Hepatocyte (in vitro differentiated cells): ENCODE data around the gene RASGRP3. TPM values are rescaled to one million over a fixed set of nuclear protein-coding genes. Genes with fewer than 3 reads are reported as not detected.

Experiments
- DNase-seq: peaks from one replicate; pipeline ENCODE4 v3.0.0-alpha.2; 2016; ENCODE audit warnings: low spot score
- H2AFZ ChIP-seq: fragments of 200-600 bp; sonication (generic); 2 replicates; pipeline ENCODE4 v1.6.0; 2016; ENCODE audit warnings: antibody characterized with exemption, mild to moderate bottlenecking
- H3K27ac ChIP-seq: fragments of 200-600 bp; sonication (generic); 2 replicates; pipeline ENCODE4 v1.5.1; 2016; ENCODE audit warnings: mild to moderate bottlenecking
- H3K27me3 ChIP-seq: fragments of 200-600 bp; sonication (generic); 2 replicates; pipeline ENCODE4 v1.6.1; 2016
- H3K36me3 ChIP-seq: fragments of 200-600 bp; sonication (generic); replicated peaks from 2 replicates; pipeline ENCODE4 v1.5.1; 2016; ENCODE audit warnings: low read depth; ENCODE audit not compliant: insufficient read depth
- H3K4me1 ChIP-seq: fragments of 200-600 bp; sonication (generic); 2 replicates; pipeline ENCODE4 v1.5.1; 2016; ENCODE audit warnings: mild to moderate bottlenecking, moderate library complexity; ENCODE audit not compliant: insufficient read depth
- H3K4me2 ChIP-seq: fragments of 200-600 bp; sonication (generic); 2 replicates; pipeline ENCODE4 v1.6.0; 2016
- H3K4me3 ChIP-seq: fragments of 200-600 bp; sonication (generic); 2 replicates; pipeline ENCODE4 v1.5.1; 2016; ENCODE audit warnings: mild to moderate bottlenecking
- H3K79me2 ChIP-seq: fragments of 200-600 bp; sonication (generic); 2 replicates; pipeline ENCODE4 v1.6.0; 2017; ENCODE audit warnings: mild to moderate bottlenecking
- H3K9me2 ChIP-seq: fragments of 200-600 bp; sonication (generic); replicated peaks from 2 replicates; pipeline ENCODE4 v1.6.0; 2017; ENCODE audit warnings: mild to moderate bottlenecking; ENCODE audit not compliant: insufficient read depth
- H3K9me3 ChIP-seq: fragments of 200-600 bp; sonication (generic); 2 replicates; pipeline ENCODE4 v1.5.1; 2016; ENCODE audit warnings: low read depth, mild to moderate bottlenecking
- H4K20me1 ChIP-seq: fragments of 200-600 bp; sonication (generic); 2 replicates; pipeline ENCODE4 v1.6.0; 2016; ENCODE audit warnings: mild to moderate bottlenecking; ENCODE audit not compliant: insufficient read depth, poor library complexity, severe bottlenecking
- EZH2 ChIP-seq: fragments of 200-600 bp; sonication (generic); IDR thresholded peaks from 2 replicates; pipeline ENCODE4 v1.6.1; 2016; ENCODE audit warnings: antibody characterized with exemption, mild to moderate bottlenecking, borderline replicate concordance
- EZH2phosphoT487 ChIP-seq: fragments of 200-600 bp; sonication (generic); IDR thresholded peaks from one replicate; pipeline ENCODE4 v1.6.1; 2018; ENCODE audit warnings: antibody characterized with exemption, mild to moderate bottlenecking, low read depth, moderate library complexity; ENCODE audit not compliant: unreplicated experiment, severe bottlenecking
- WGBS: methylation state at CpG from one replicate; pipeline ENCODE4 v1.1.6; 2016; ENCODE audit warnings: low lambda C conversion rate; ENCODE audit errors: missing lambda C conversion rate; 5-methylcytosine and 5-hydroxymethylcytosine counted together
- polyA plus RNA-seq: library from polyadenylated mRNA; unstranded; fragments of >200 nt; fragmentation: Nextera tagmentation; extraction: Ambion mirVana; gene quantifications from 2 replicates; pipeline ENCODE4 v1.2.1, GENCODE V29; 2016
- total RNA-seq: library from RNA; depleted of rRNA; stranded (reverse); fragments of >200 nt; gene quantifications from 2 replicates; pipeline ENCODE4 v1.2.3, GENCODE V29; 2014
- TF ChIP-seq, protein P1 (sequence below): fragments of 200-600 bp; sonication (generic); IDR thresholded peaks from 2 replicates; pipeline ENCODE4 v1.5.1; 2016; ENCODE audit warnings: antibody characterized with exemption, mild to moderate bottlenecking; ENCODE audit not compliant: poor library complexity

Gene RASGRP3, protein sequence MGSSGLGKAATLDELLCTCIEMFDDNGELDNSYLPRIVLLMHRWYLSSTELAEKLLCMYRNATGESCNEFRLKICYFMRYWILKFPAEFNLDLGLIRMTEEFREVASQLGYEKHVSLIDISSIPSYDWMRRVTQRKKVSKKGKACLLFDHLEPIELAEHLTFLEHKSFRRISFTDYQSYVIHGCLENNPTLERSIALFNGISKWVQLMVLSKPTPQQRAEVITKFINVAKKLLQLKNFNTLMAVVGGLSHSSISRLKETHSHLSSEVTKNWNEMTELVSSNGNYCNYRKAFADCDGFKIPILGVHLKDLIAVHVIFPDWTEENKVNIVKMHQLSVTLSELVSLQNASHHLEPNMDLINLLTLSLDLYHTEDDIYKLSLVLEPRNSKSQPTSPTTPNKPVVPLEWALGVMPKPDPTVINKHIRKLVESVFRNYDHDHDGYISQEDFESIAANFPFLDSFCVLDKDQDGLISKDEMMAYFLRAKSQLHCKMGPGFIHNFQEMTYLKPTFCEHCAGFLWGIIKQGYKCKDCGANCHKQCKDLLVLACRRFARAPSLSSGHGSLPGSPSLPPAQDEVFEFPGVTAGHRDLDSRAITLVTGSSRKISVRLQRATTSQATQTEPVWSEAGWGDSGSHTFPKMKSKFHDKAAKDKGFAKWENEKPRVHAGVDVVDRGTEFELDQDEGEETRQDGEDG
- total RNA-seq (5.9 and 8.6 TPM in 2 replicates), polyA plus RNA-seq (1.7 TPM in 2 replicates)

DNA sequence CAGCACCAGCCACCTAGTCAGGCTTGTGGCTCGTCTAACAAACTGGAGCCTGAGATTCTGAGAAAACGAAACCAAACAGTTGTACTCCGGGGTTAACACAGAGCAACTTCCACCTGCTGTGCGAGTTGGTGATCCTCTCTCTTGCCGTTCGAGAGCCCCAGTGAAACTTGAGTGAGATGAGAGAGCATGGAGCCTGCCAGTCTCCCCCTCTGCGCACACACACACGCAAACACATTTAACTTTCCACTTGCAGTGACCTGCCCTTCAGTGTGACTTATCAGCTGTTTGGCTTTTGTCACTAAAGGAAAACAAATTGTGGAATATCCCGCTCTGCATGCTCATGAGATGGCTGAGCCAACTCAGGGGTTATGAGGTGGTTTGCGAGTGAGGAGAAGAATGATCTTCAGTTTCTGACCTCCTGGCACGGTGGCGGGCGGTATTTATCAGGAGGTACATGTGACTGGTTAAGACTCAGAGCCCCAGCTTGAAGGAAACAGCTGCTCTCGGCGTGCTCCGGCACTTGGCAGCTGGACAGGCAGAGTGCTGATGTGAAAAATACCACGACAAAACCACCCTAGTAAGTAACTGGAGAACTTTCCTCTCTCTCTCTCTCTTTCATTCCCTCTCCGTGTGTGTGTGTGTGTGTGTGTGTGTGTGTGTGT, at the start of gene RASGRP3:
TSS of gene RASGRP3 (plus strand) at position 519 of the 662 bp plus-strand sequence. CDS start 38,488 bp downstream, outside the sequence.
- peak; percentile 84 for DNase-seq
- peak within 1 kb of the TSS; percentile 95 for H3K27ac ChIP-seq

DNA sequence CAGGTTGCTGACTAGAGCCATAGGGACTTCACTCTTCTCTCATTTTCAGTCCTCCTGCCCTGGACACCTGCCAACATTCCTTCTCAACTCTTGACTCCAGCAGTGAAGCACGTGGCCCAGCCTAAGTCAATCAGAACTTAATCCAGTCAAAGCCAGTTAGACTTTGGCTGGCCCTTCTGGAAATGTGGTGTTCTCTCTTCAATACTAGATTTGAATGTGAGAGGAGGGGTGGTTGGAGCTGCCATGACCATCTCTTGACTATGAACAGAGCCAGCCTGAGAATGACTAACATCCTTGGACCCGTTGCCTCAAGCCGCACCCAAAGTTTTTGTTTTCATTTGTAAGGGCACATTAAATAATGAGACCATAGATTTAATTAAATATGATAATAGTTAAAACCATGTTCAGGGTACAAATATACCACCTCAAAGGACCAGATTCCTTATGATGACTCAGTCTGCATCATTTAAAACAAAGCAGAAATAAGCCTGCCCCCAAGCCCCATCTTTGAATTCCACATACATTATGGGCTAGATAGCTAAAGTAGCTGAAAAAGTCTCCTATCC, 49.7 kb upstream of the RASGRP3 start:
- Histone ChIP-seq H3K27ac (no peak overlapping the region), H4K20me1 (no peaks in the 10 kb centered on the region), H2AFZ (no peak overlapping the region), H3K9me3 (no peaks in the 10 kb centered on the region), H3K36me3 (no peaks in the 10 kb centered on the region), H3K4me3 (no peak overlapping the region), H3K4me1 (no peaks in the 10 kb centered on the region), H3K79me2 (no peaks in the 10 kb centered on the region), H3K9me2 (no peaks in the 10 kb centered on the region), H3K4me2 (no peak overlapping the region), H3K27me3 (no peaks in the 10 kb centered on the region)
- peak; percentile 72 for DNase-seq
- WGBS: 70% methylated on average over 3 of the region's 3 CpGs
- TF ChIP-seq, protein P1, sequence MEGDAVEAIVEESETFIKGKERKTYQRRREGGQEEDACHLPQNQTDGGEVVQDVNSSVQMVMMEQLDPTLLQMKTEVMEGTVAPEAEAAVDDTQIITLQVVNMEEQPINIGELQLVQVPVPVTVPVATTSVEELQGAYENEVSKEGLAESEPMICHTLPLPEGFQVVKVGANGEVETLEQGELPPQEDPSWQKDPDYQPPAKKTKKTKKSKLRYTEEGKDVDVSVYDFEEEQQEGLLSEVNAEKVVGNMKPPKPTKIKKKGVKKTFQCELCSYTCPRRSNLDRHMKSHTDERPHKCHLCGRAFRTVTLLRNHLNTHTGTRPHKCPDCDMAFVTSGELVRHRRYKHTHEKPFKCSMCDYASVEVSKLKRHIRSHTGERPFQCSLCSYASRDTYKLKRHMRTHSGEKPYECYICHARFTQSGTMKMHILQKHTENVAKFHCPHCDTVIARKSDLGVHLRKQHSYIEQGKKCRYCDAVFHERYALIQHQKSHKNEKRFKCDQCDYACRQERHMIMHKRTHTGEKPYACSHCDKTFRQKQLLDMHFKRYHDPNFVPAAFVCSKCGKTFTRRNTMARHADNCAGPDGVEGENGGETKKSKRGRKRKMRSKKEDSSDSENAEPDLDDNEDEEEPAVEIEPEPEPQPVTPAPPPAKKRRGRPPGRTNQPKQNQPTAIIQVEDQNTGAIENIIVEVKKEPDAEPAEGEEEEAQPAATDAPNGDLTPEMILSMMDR: no peak
- no peak for TF ChIP-seq EZH2
- no peak for TF ChIP-seq EZH2phosphoT487

More for the DNA sequence above, at the start of gene RASGRP3:
- Histone ChIP-seq H3K36me3 (no peaks in the 10 kb centered on the region), H3K9me2 (no peaks in the 10 kb centered on the region), H3K79me2 (no peaks in the 10 kb centered on the region), H3K4me2 (peak within 1 kb of the TSS; percentile 81), H3K4me3 (peak within 1 kb of the TSS; percentile 35), H4K20me1 (no peaks in the 10 kb centered on the region), H3K27me3 (peaks cover 7% of the 10 kb centered on the region), H3K9me3 (no peaks in the 10 kb centered on the region), H2AFZ (peak within 1 kb of the TSS; percentile 63), H3K4me1 (peaks cover 13% of the 10 kb centered on the region)
- TF ChIP-seq, protein P1: no peak
- no peak for TF ChIP-seq EZH2
- WGBS: 4% methylated on average over 18 of the region's 18 CpGs

DNA sequence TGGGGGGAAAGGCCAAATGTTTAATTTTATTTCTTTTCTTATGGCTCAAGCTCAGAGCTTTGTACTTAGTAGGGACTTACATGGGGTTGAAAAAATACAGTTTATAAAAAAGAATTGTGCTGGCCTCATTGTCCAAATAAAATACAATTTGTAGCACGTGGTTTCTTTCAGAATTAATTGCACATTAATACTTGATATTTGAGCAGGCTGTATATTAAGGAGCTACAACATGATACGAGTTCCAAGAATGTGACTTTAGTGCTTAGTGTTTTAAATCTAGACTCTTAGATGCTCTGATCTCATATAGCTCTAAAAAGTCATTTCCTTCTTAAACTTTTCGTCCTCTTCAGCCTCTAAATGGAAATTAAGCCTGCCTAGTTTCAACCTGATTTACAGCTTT, 46.4 kb upstream of the RASGRP3 start:
- Histone ChIP-seq H3K4me1 (no peaks in the 10 kb centered on the region), H4K20me1 (no peaks in the 10 kb centered on the region), H2AFZ (no peak overlapping the region), H3K36me3 (no peaks in the 10 kb centered on the region), H3K4me2 (no peak overlapping the region), H3K9me3 (no peaks in the 10 kb centered on the region), H3K9me2 (no peaks in the 10 kb centered on the region), H3K27ac (no peak overlapping the region), H3K79me2 (no peaks in the 10 kb centered on the region), H3K27me3 (no peaks in the 10 kb centered on the region), H3K4me3 (no peak overlapping the region)
- WGBS: 73% methylated on average over 3 of the region's 3 CpGs
- no peak for DNase-seq
- TF ChIP-seq EZH2phosphoT487: no peak
- TF ChIP-seq, protein P1: no peak
- no peak for TF ChIP-seq EZH2
